NCI-H1694 (cell line): ENCODE measurements around the gene BRI3.

Experiments
- DNase-seq: peaks from one replicate; lab custom pipeline; 2025; lab: John Stamatoyannopoulos, UW

BRI3 gene

GRCh38 chr7:98252425-98253054, 28.9 kb upstream of the BRI3 start:
- DNase-seq = no peak

- no peak for DNase-seq
Observed at GRCh38 chr7:98254516-98254915, 27.0 kb upstream of the BRI3 start.

- no peak for DNase-seq
Observed at GRCh38 chr7:98254951-98255610, 26.4 kb upstream of the BRI3 start.

GRCh38 chr7:98256431-98256830, 25.1 kb upstream of the BRI3 start:
- peak; percentile 82 for DNase-seq

- DNase-seq = no peak
Observed at GRCh38 chr7:98257701-98258100, 23.8 kb upstream of the BRI3 start.

- no peak for DNase-seq
Observed at GRCh38 chr7:98265841-98266271, 15.6 kb upstream of the BRI3 start.

GRCh38 chr7:98266840-98267239, 14.6 kb upstream of the BRI3 start:
- DNase-seq = no peak

- no peak for DNase-seq
Observed at GRCh38 chr7:98267303-98267702, 14.2 kb upstream of the BRI3 start.

GRCh38 chr7:98276241-98276761, 5.2 kb upstream of the BRI3 start:
- no peak for DNase-seq

GRCh38 chr7:98278408-98278807, 3.1 kb upstream of the BRI3 start:
- no peak for DNase-seq

- DNase-seq = no peak
Observed at GRCh38 chr7:98278936-98279335, 2.5 kb upstream of the BRI3 start.

- DNase-seq = no peak
Observed at GRCh38 chr7:98280296-98280695, 1.2 kb upstream of the BRI3 start.

- DNase-seq = no peak
Observed at GRCh38 chr7:98281757-98282606, 496 bp downstream of the BRI3 start.

- DNase-seq = no peak
Observed at GRCh38 chr7:98282703-98283102, 1.2 kb downstream of the BRI3 start.

GRCh38 chr7:98283127-98283886, 1.8 kb downstream of the BRI3 start:
- DNase-seq = no peak

GRCh38 chr7:98283887-98284222, 2.4 kb downstream of the BRI3 start:
- no peak for DNase-seq

GRCh38 chr7:98284335-98285036, 3.0 kb downstream of the BRI3 start:
- DNase-seq = no peak

- DNase-seq = no peak
Observed at GRCh38 chr7:98285157-98286092, 3.9 kb downstream of the BRI3 start.

GRCh38 chr7:98286093-98286539, 4.6 kb downstream of the BRI3 start:
- DNase-seq = no peak
